NCI-H2029 (cell line): ENCODE results near the gene TSPAN3.

Experiments used
- DNase-seq: peaks from one replicate; lab custom pipeline; 2025; lab: John Stamatoyannopoulos, UW

TSPAN3 gene

GRCh38 chr15:77033729-77034671, 36.9 kb downstream of the TSPAN3 start:
- DNase-seq: no peak

GRCh38 chr15:77033417-77033728, 37.5 kb downstream of the TSPAN3 start:
- DNase-seq: no peak

GRCh38 chr15:77032647-77033416, 38.1 kb downstream of the TSPAN3 start:
- DNase-seq: no peak

GRCh38 chr15:77032052-77032646, 38.8 kb downstream of the TSPAN3 start:
- DNase-seq: no peak

- DNase-seq: peak; percentile 34
These were observed 39.4 kb downstream of the TSPAN3 start for GRCh38 chr15:77031376-77032050.

GRCh38 chr15:77030928-77031375, 40.0 kb downstream of the TSPAN3 start:
- no peak for DNase-seq

- DNase-seq: no peak
These were observed 40.6 kb downstream of the TSPAN3 start for GRCh38 chr15:77030048-77030927.

- DNase-seq: no peak
These were observed 41.5 kb downstream of the TSPAN3 start for GRCh38 chr15:77029166-77030047.

GRCh38 chr15:77028451-77029165, 42.3 kb downstream of the TSPAN3 start:
- DNase-seq: no peak

GRCh38 chr15:77027697-77028450, 43.0 kb downstream of the TSPAN3 start:
- no peak for DNase-seq

GRCh38 chr15:77027111-77027696, 43.7 kb downstream of the TSPAN3 start:
- no peak for DNase-seq

GRCh38 chr15:77026501-77027110, 44.3 kb downstream of the TSPAN3 start:
- DNase-seq: no peak

- no peak for DNase-seq
These were observed 44.9 kb downstream of the TSPAN3 start for GRCh38 chr15:77025941-77026411.

GRCh38 chr15:77025083-77025901, 45.6 kb downstream of the TSPAN3 start:
- DNase-seq: no peak

GRCh38 chr15:77024273-77025082, 46.4 kb downstream of the TSPAN3 start:
- peak; percentile 35 for DNase-seq
